Activated naive CD8-positive, alpha-beta T cell treated with anti-CD3 and anti-CD28 coated beads, Interleukin-2, amount 50 U/mL, for 24 hours (primary cell): ENCODE results near the gene HS3ST6.
A peak's percentile ranks its signal among the peaks of the same experiment; 100 is the strongest.
"Not testable (repeated sequence)": the region's sequence is repeated elsewhere in the genome, so short reads cannot be mapped to it uniquely, and the experiment has no call there.

ENCODE experiments used
- ATAC-seq: fragments of 150-1000 bp; cut with Tn5 transposase; one replicate; pipeline ENCODE4 v1.10.0; 2021
- DNase-seq: peaks from one replicate; pipeline ENCODE4 v3.0.0; 2021
- H3K27ac Mint-ChIP-seq: one replicate; pipeline ENCODE4 v1.8.0; 2021; ENCODE audit warnings: mild to moderate bottlenecking, mixed read lengths
- H3K27me3 Mint-ChIP-seq: one replicate; pipeline ENCODE4 v1.8.0; 2021; ENCODE audit warnings: mixed read lengths
- H3K36me3 Mint-ChIP-seq: one replicate; pipeline ENCODE4 v1.8.0; 2021; ENCODE audit warnings: low read depth, mixed read lengths
- H3K4me1 Mint-ChIP-seq: one replicate; pipeline ENCODE4 v1.8.0; 2021; ENCODE audit warnings: mixed read lengths
- H3K4me3 Mint-ChIP-seq: one replicate; pipeline ENCODE4 v1.8.0; 2021; ENCODE audit warnings: mild to moderate bottlenecking, moderate library complexity, mixed read lengths
- H3K9me3 Mint-ChIP-seq: one replicate; pipeline ENCODE4 v1.8.0; 2021; ENCODE audit warnings: mixed read lengths

The HS3ST6 gene

DNA sequence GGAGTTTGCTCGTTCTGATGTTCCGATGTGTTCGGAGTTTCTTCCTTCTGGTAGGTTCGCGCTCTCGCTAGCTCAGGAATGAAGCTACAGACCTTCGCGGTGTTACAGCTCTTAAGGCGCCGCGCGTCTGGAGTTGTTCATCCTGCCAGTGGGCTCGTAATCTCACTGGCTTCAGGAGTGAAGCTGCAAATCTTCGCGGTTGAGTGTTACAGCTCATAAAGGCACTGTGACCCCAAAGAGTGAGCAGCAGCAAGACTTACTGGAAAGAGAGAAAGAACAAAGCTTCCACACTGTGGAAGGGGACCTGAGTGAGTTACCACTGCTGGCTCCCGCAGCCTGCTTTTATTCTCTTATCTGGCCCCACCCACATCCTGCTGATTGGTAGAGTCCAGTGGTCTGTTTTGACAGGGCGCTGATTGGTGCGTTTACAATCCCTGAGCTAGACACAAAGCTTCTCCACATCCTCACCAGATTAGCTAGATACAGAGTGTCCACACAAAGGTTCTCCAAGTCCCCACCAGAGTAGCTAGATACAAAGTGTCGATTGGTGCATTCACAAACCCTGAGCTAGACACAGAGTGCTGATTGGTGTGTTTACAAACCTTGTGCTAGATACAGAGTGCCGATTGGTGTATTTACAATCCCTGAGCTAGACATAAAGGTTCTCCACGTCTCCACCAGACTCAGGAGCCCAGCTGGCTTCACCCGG, 39.4 kb upstream of the HS3ST6 start:
- not testable (repeated sequence) for H3K27me3 Mint-ChIP-seq, H3K4me3 Mint-ChIP-seq, ATAC-seq, H3K27ac Mint-ChIP-seq, H3K9me3 Mint-ChIP-seq
- DNase-seq, result peak; percentile 1
- Mint-ChIP-seq H3K4me1 (peaks cover 28% of the 10 kb centered on the region), H3K36me3 (peaks cover 25% of the 10 kb centered on the region)

- Mint-ChIP-seq H3K9me3 (no peaks in the 10 kb centered on the region), H3K4me1 (peaks cover 3% of the 10 kb centered on the region), H3K27ac (no peak overlapping the region), H3K36me3 (no peaks in the 10 kb centered on the region), H3K27me3 (no peaks in the 10 kb centered on the region), H3K4me3 (no peak overlapping the region)
- ATAC-seq (no peak), DNase-seq (no peak)
Observed at GRCh38 chr16:1953734-1954133, 35.5 kb upstream of the HS3ST6 start.

- H3K27me3 Mint-ChIP-seq, result no peaks in the 10 kb centered on the region
- DNase-seq, result no peak
- no peaks in the 10 kb centered on the region for H3K9me3 Mint-ChIP-seq
- ATAC-seq, result no peak
- H3K4me1 Mint-ChIP-seq, result peaks cover 3% of the 10 kb centered on the region
- no peaks in the 10 kb centered on the region for H3K36me3 Mint-ChIP-seq
- no peak overlapping the region for H3K4me3 Mint-ChIP-seq
- no peak overlapping the region for H3K27ac Mint-ChIP-seq
Observed at GRCh38 chr16:1950559-1950958, 32.3 kb upstream of the HS3ST6 start.

DNA sequence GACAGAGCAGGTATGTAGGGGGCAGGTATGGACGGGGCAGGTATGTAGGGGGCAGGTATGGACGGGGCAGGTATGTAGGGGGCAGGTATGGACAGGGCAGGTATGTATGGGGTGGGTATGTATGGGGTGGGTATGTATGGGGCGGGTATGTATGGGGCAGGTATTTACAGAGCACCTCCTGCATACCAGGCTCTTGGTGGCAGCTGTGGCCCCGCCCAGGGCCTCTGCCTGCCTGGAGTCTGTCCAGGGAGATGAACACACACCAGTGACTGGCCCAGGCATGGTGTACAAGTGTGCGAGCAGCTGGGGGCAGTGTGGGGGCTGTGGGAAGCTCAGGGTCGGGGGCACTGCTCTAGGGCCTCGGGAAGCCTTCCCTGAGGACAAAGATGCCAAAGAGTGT, 31.8 kb upstream of the HS3ST6 start:
- Mint-ChIP-seq H3K27me3 (no peaks in the 10 kb centered on the region), H3K4me1 (peaks cover 3% of the 10 kb centered on the region), H3K4me3 (no peak overlapping the region), H3K36me3 (no peaks in the 10 kb centered on the region), H3K9me3 (no peaks in the 10 kb centered on the region), H3K27ac (no peak overlapping the region)
- no peak for ATAC-seq
- DNase-seq, result no peak

- Mint-ChIP-seq H3K36me3 (no peaks in the 10 kb centered on the region), H3K4me3 (no peak overlapping the region)
Observed at GRCh38 chr16:1949507-1949906, 31.3 kb upstream of the HS3ST6 start.

GRCh38 chr16:1947369-1947670, 29.1 kb upstream of the HS3ST6 start:
- DNase-seq, result no peak
- ATAC-seq, result no peak
- H3K4me1 Mint-ChIP-seq, result peaks cover 16% of the 10 kb centered on the region
- no peaks in the 10 kb centered on the region for H3K27me3 Mint-ChIP-seq
- no peaks in the 10 kb centered on the region for H3K36me3 Mint-ChIP-seq
- no peaks in the 10 kb centered on the region for H3K9me3 Mint-ChIP-seq
- H3K4me3 Mint-ChIP-seq, result no peak overlapping the region
- no peak overlapping the region for H3K27ac Mint-ChIP-seq

More at GRCh38 chr16:1949507-1949906, 31.3 kb upstream of the HS3ST6 start:
- no peaks in the 10 kb centered on the region for H3K9me3 Mint-ChIP-seq
- DNase-seq, result no peak
- H3K27me3 Mint-ChIP-seq, result no peaks in the 10 kb centered on the region
- peaks cover 3% of the 10 kb centered on the region for H3K4me1 Mint-ChIP-seq
- H3K27ac Mint-ChIP-seq, result no peak overlapping the region
- ATAC-seq, result no peak

DNA sequence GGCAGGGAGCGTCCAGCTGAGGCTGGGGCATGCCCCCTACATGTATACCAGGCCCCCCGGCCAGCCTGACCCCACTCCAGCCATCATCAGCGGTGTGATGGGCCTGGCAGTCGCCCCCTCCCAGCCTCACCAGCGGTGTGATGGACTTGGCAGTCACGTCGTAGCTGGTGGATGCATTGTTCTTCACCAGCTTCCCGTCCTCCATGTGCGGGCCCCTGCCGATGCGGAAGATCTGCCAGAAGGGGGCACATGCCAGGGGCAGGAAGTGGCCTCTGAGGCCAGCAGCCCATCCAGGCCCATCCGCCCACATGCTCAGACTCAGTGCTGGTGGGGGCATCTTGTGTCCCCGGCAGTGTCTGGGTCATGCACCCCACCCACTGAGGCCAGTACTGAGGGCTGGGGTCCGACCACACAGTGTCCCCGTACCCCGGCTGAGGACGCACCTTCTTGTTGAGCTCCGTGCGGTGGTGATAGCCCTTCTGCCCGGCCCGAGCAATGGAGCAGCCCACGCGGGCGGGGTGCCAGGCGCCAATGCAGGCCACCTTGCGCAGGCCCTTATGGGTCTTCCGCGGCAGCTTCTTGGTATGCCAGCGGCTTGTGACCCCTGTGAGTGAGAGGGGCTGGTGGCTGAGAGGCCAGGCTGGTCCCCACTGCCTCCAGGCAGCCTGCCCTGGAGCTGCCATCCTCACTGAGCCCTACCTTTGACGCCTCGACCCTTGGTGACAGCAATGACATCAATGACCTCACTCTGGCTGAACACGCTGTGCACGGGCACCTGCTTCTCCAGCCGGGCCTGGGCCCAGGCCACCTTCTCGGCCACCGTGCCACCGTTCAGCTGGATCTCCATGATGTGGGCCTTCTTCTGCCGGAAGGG, 28.5 kb upstream of the HS3ST6 start:
- ATAC-seq (no peak), DNase-seq (no peak)
- no peaks in the 10 kb centered on the region for H3K27me3 Mint-ChIP-seq
- H3K4me1 Mint-ChIP-seq, result peaks cover 22% of the 10 kb centered on the region
- H3K36me3 Mint-ChIP-seq, result no peaks in the 10 kb centered on the region
- H3K27ac Mint-ChIP-seq, result no peak overlapping the region
- no peak overlapping the region for H3K4me3 Mint-ChIP-seq
- H3K9me3 Mint-ChIP-seq, result no peaks in the 10 kb centered on the region

DNA sequence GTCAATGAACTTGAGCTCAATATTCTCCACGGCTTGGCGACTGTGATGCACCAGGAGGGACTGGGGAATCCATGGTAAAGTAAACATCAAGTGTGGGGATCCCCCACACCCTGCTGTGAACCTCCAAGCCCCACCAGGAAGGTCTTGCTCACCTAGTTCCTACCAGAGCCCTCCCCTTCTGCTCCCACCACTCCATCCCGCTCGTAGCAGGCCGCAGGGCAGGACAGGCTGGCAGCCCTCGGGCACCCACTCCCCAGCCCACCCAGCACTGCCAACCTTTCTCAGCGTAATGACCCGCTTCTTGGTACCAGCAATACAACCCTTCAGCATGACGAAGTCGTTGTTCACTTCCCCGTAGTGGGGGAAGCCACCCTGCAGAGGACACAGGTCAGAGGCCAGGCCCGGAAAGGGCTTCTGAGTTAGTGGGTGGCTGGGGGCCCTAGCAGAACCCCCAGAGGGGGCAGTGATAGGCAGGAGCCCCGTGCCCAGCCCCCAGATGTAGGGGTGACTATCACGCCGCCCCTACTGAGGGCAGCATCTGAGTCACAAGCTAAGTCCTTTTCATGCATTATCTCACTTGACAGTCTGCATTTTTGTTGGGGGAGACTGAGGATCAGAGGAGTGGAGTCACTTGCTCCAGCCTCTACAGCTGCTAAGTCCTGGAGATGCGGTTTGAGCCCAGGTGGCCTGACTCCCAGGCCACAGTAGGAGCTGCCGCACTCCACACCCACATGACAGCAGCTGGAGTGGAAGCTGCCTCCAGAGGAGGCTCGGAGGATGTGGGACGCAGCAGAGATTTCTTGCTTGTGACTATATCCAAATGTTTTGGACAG, 27.6 kb upstream of the HS3ST6 start:
- ATAC-seq (no peak), DNase-seq (no peak)
- H3K4me1 Mint-ChIP-seq, result peaks cover 26% of the 10 kb centered on the region
- H3K36me3 Mint-ChIP-seq, result no peaks in the 10 kb centered on the region
- no peaks in the 10 kb centered on the region for H3K9me3 Mint-ChIP-seq
- H3K27me3 Mint-ChIP-seq, result no peaks in the 10 kb centered on the region
- no peak overlapping the region for H3K27ac Mint-ChIP-seq
- no peak overlapping the region for H3K4me3 Mint-ChIP-seq

- no peaks in the 10 kb centered on the region for H3K9me3 Mint-ChIP-seq
- peak overlapping the region; percentile 85 for H3K27ac Mint-ChIP-seq
- DNase-seq (no peak), ATAC-seq (no peak)
- H3K36me3 Mint-ChIP-seq, result no peaks in the 10 kb centered on the region
- peak overlapping the region; percentile 87 for H3K4me3 Mint-ChIP-seq
- H3K27me3 Mint-ChIP-seq, result no peaks in the 10 kb centered on the region
- peaks cover 26% of the 10 kb centered on the region for H3K4me1 Mint-ChIP-seq
Observed at GRCh38 chr16:1944612-1945199, 26.5 kb upstream of the HS3ST6 start.

DNA sequence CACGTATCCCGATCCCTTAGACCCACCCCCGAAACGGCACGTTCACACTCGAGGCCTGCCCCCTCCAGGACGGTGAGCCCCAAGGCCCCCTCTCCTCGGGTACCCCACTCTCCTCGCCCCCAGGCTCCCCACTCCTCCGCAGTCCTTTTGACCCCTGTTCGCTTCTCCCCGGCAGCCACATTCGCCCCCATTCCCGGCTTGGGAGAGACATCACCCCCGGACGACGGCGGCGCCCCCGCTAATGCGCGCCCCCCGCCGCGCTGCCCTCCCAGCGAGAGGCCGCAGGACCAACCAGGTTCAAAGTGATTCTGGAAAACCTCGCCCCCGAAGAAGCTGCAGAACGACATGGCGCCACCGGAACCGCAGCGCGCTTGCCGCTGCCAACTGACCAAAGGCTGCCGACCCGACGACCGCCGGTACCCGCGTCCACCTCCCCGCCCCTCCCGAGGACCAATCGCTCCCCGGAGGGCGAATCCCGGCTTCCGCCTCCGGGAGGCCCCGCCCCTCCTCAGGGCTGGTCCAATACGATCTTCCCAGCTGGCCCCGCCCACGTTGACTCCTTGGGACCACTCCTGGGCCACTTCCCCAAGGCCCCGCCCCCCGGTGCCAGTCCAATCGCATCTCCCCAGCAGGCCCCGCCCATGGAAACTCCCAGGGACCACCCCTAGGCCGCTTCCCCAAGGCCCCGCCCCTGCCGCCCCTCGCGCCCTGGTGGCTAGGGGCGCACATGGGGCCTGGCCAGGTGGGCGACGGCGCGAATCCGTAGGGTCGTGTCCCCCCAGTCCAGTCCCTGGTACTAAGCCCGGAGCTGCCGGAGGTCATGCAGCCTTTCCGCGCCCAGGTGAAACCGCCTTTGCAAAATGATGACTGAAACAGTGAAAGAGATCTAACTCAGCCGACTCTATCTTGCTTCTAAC, 24.9 kb upstream of the HS3ST6 start, which contains the start of gene MSRB1:
Gene MSRB1 (minus strand): TSS at position 390 of the 917 bp plus-strand sequence. CDS start 43 bp downstream, at position 347.
- Mint-ChIP-seq H3K4me1 (peaks cover 26% of the 10 kb centered on the region), H3K27ac (peak within 1 kb of the TSS; percentile 85), H3K27me3 (no peaks in the 10 kb centered on the region), H3K36me3 (peaks cover 2% of the 10 kb centered on the region), H3K4me3 (peak within 1 kb of the TSS; percentile 87), H3K9me3 (no peaks in the 10 kb centered on the region)
- DNase-seq, result peak; percentile 100
- ATAC-seq, result peak; percentile 93

GRCh38 chr16:1942047-1942809, 24.0 kb upstream of the HS3ST6 start:
- H3K27me3 Mint-ChIP-seq, result no peaks in the 10 kb centered on the region
- no peak for ATAC-seq
- DNase-seq, result no peak
- H3K36me3 Mint-ChIP-seq, result peaks cover 4% of the 10 kb centered on the region
- no peaks in the 10 kb centered on the region for H3K9me3 Mint-ChIP-seq
- H3K4me3 Mint-ChIP-seq, result peak overlapping the region; percentile 87
- peaks cover 26% of the 10 kb centered on the region for H3K4me1 Mint-ChIP-seq
- H3K27ac Mint-ChIP-seq, result no peak overlapping the region

- Mint-ChIP-seq H3K27me3 (no peaks in the 10 kb centered on the region), H3K9me3 (no peaks in the 10 kb centered on the region), H3K4me1 (peaks cover 26% of the 10 kb centered on the region), H3K27ac (no peak overlapping the region), H3K4me3 (peak overlapping the region; percentile 87), H3K36me3 (peaks cover 4% of the 10 kb centered on the region)
- DNase-seq (no peak), ATAC-seq (no peak)
Observed at GRCh38 chr16:1941162-1942046, 23.2 kb upstream of the HS3ST6 start.
